DND-41 (cell line): Measurements from ENCODE around the gene PIK3CG.
"Not testable (repeated sequence)": the region's sequence is repeated elsewhere in the genome, so short reads cannot be mapped to it uniquely, and the experiment has no call there.

Experiments used
- CTCF ChIP-seq: IDR thresholded peaks from 2 replicates; pipeline ENCODE4 v1.5.1; 2012; ENCODE audit warnings: borderline replicate concordance, low read length, moderate library complexity, mild to moderate bottlenecking; ENCODE audit not compliant: poor library complexity, severe bottlenecking; ENCODE audit errors: extremely low read depth
- EZH2 ChIP-seq: IDR thresholded peaks from 3 replicates; pipeline ENCODE4 v1.6.1; 2012; ENCODE audit warnings: borderline replicate concordance, low read depth, mild to moderate bottlenecking, moderate library complexity, low read length, inconsistent platforms; ENCODE audit not compliant: severe bottlenecking

DNA sequence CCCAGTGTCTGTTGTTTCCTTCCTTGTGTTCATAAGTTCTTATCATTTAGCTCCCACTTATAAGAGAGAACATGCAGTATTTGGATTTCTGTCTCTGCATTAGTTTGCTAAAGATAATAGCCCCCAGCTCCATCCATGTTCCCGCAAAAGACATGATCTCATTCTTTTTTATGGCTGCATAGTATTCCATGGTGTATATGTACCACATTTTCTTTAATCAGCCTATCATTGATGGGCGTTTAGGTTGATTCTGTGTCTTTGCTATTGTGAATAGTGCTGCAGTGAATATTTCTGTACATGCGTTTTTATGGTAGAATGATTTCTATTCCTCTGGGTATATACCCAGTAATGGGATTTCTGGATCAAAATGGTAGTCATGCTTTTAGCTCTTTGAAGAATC, 32.5 kb downstream of the PIK3CG start:
- not testable (repeated sequence) for TF ChIP-seq CTCF, EZH2
